ENCODE data around the gene ZNF432.
A peak's percentile ranks its signal among the peaks of the same experiment; 100 is the strongest.
"Not testable (repeated sequence)": the region's sequence is repeated elsewhere in the genome, so short reads cannot be mapped to it uniquely, and the experiment has no call there.

Gene ZNF432
- 30.0 reads per million, percentile 56 among the genes with 10 or more reads in this experiment for total RNA-seq

GRCh38 chr19:52048555-52049501, at the start of gene ZNF432:
ZNF432 (minus strand) TSS chr19:52048838; CDS start chr19:52046868, 1,970 bp downstream.
- DNase-seq: peak; percentile 73

DNA sequence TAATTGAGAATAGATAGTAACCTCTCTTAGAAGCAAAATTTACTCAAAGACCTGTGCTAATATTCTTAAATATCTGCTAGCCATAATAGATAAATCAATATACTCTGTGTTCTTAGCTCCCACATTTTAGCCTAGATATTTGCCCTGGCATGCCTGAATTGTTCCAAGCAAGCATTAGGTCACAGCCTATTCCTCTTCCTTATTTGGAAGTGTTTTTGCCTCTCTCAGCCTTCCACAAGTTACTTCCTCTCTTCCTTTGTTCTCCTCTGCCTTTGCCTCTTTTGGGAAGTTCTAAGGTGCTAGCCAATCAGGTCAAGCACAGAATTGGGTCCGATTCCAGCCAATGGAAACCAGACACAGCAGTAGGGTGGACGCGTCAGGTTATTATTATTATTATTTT, 47.8 kb upstream of the ZNF432 start:
- not testable (repeated sequence) for DNase-seq

DNA sequence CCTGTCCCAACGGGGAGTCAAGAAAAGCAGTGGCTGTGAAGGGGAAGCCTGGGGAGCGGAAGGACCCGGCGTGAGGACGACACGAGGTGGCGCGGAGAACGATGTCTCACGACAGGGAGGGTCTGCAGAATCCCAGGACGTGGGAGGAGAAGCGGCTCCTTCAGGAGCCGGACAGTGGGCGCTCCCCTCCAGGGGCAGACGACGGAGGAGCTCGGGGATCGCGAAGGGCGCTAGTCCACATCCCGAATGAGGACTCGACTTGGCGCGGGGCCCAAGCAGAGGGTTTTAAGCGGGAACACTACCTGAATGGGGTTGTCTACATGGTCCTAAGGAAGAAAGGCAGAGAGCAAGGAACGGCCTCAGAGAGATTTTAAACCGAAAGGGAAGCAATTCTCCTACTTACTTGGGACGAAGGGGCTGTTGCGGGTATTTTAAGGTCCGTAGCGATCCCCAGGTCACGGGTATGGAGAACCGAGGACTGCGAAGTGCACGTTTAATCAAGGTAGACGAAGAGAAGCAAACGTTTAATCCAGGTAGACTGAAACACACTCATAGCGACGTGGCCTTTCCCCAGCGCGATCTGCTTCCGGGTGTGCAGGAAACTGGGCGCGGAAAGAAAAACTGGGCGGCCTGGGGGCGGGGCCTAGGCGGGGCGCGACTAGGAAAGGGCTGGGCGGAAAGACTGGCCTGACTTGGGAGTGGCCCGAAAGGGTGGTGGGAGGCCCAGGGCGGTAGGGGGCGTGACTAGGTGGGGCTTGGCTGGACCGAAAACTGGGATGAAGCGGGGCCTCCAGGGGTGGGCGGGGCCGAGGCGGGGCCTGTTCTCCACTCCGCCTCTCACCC, 46.8 kb upstream of the ZNF432 start, which contains the start of gene ZNF841:
TSS of gene ZNF841 (minus strand) at position 594 of the 843 bp plus-strand sequence. CDS start 10,964 bp downstream, outside the sequence.
- peak; percentile 59 for DNase-seq

- DNase-seq: no peak
Measured at GRCh38 chr19:52094526-52095130, 46.0 kb upstream of the ZNF432 start.

GRCh38 chr19:52086481-52086880, 37.8 kb upstream of the ZNF432 start:
- DNase-seq: no peak

DNA sequence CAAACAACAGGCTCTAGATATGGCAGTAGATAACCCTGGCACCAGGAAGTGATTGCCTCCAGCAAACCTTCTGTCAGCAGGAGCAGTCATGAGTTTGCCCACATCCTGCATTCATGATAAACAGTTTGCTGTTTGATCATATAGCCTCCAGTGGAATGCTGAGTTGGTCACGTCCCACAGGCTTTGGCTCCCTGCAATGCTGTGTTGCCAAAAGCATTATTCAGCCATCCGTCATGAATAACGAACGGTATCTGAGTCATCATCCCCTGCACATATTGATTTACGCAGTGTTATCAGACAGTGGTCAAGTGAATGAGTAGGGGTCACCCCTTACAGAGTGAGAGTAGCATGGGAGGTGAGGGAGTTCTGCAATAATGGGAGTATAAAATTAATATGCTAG, 21.9 kb upstream of the ZNF432 start:
- no peak for DNase-seq

- no peak for DNase-seq
Measured at GRCh38 chr19:52069653-52070052, 21.0 kb upstream of the ZNF432 start.

GRCh38 chr19:52066258-52066863, 17.7 kb upstream of the ZNF432 start:
- DNase-seq: no peak

- no peak for DNase-seq
Measured at GRCh38 chr19:52065399-52065798, 16.8 kb upstream of the ZNF432 start.

DNA sequence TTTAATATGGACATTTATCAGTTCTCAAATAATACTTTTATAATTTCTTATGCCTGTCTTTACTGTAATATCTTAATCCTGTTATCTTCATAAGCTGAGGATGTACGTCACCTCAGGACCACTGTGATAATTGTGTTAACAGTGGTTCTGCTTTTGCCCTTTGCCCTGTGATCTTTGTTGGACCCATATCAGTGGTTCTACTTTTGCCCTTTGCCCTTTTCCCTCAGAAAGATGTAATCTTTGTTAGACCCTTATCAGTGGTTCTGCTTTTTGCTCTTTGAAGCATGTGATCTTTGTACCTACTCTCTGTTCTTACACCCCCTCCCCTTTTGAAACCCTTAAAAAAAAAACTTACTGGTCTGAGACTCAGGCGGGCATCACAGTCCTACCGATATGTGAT, 7.8 kb upstream of the ZNF432 start:
- DNase-seq: not testable (repeated sequence)

DNA sequence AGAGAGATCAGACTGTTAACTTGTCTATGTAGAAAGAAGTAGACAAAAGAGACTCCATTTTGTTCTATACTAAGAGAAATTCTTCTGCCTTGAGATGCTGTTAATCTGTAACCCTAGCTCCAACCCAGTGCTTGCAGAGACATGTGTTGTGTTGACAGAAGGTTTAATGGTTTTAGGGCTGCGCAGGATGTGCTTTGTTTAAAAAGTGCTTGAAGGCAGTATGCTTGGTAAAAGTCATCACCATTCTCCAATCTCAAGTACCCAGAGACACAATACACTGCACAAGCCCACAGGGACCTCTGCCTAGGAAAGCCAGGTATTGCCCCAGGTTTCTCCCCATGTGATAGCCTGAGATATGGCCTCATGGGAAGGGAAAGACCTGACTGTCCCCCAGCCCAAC, 3.1 kb upstream of the ZNF432 start:
- DNase-seq: not testable (repeated sequence)

DNA sequence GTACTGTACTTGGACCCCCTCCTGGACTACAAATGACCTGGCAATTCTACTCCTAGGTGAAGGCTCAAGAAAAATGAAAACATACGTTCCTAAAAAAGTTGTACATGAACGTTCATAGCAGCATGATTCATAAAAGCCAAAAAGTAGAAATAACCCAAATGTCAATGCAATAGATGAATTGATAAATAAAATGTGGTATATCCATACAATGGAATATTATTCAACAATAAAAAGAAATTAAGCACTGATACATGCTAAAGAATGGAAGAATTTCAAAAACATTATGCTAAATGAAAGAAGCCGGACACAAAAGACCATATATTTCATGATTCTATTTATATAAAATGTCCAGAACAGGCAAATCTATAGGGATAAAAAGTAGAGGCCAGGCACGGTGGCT, 9.5 kb downstream of the ZNF432 start:
- DNase-seq: no peak

GRCh38 chr19:52034051-52034728, 14.4 kb downstream of the ZNF432 start:
- DNase-seq: no peak

GRCh38 chr19:52028780-52029123, 19.9 kb downstream of the ZNF432 start:
- DNase-seq: no peak

GRCh38 chr19:52028027-52028779, 20.4 kb downstream of the ZNF432 start, which contains the start of gene ZNF614:
ZNF614 (minus strand) TSS chr19:52028379; CDS start chr19:52025745, 2,634 bp downstream.
- DNase-seq: peak; percentile 72

DNA sequence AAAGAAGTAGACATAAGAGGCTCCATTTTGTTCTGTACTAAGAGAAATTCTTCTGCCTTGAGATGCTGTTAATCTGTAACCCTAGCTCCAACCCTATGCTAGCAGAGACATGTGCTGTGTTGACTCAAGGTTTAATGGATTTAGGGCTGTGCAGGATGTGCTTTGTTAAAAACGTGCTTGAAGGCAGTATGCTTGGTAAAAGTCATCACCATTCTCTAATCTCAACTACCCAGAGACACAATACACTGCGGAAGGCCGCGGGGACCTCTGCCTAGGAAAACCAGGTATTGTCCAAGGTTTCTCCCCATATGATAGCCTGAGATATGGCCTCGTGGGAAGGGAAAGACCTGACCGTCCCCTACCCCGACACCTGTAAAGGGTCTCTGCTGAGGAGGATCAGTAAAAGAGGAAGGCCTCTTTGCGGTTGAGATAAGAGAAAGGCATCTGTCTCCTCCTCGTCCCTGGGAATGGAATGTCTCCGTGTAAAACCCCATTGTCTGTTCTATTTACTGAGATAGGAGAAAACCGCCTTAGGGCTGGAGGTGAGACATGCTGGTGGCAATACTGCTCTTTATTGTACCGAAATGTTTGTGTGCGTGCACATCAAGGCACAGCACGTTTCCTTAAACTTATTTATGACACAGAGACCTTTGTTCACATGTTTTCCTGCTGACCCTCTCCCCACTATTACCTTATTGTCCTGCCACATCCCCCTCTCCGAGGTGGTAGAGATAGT, 22.2 kb downstream of the ZNF432 start:
- not testable (repeated sequence) for DNase-seq

GRCh38 chr19:52024478-52024877, 24.2 kb downstream of the ZNF432 start:
- DNase-seq: not testable (repeated sequence)

DNA sequence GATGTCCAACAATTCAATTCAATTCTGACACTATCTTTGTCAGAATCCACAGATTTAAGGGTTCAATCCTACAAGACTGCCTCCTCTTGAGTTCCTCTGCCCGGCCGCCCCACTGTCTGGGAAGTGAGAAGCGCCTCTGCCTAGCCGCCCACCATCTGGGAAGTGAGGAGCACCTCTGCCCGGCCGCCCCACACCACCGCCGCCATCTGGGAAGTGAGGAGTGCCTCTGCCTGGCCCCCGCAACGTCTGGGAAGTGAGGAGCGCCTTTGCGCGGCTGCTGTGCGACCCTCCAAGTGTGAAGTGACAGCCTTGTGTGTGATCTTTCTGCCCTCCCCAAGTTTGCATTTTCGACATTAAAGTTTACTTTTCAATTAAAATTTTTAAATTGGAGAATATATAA, 26.4 kb downstream of the ZNF432 start:
- DNase-seq: no peak

GRCh38 chr19:52020506-52020905, 28.1 kb downstream of the ZNF432 start:
- no peak for DNase-seq

- no peak for DNase-seq
Measured at GRCh38 chr19:52010674-52011073, 38.0 kb downstream of the ZNF432 start.

All from effector CD4-positive, alpha-beta T cell (primary cell).